GM21360 (cell line): ENCODE measurements around the gene TPMT.
"Not testable (repeated sequence)": the region's sequence is repeated elsewhere in the genome, so short reads cannot be mapped to it uniquely, and the experiment has no call there.

Experiments
- ATAC-seq: cut with Tn5 transposase; IDR thresholded peaks from one replicate; pipeline ENCODE4 v1.9.1; 2021; ENCODE audit warnings: mild to moderate bottlenecking, moderate library complexity; ENCODE audit not compliant: unreplicated experiment

Gene TPMT

DNA sequence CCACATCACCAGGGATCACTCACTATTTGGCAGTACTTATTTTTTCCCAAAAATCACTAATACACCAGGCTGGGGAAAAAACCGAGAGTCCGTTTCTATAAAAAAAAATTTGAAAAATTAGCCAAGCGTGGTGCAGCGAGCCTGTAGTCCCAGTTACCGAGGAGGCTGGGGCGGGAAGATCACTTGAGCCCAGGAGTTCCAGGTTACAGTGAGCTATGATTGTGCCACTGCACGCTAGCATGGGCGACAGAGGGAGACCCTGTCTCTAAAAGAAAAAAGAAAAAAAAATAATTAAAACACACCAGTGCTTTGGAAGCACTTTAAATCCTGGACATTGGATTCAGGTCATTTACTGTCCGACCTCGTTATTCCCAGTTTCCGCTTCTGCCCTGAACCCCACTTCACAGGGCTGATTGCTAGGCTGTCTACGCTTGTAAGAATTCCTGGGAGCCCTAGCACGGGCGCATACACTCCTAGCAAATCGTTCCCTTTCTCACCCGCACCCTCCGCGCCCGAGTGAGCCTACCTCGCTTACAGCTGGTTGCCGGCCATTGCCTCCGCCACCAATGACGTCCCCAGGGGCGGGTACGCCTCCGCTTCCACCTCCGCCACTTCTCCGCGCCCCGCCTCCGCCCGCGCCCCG, at the start of gene TPMT:
TPMT (minus strand) TSS at position 571 of the 643 bp plus-strand sequence. CDS start 5,950 bp downstream, outside the sequence.
- ATAC-seq: peak; percentile 38

DNA sequence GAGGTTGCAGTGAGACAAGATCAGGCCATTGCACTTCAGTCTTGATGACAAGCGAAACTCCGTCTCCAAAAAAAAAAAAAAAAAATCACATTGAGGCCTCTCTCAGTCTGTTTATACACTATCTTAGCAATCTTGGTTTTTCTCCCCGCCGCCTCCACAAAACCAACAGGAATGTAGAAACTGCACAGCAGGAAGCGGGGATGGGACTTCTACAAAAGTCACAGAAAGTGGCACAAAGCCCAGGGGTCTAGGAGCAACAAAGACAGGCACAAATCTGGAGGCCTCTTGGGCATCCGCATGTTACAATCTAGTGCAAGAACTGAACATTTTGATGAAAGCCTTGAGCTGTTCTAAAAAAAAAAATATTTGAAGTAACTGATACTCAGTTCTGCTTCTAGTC, 48.9 kb upstream of the TPMT start:
- ATAC-seq: no peak

- no peak for ATAC-seq
These were observed 37.1 kb upstream of the TPMT start for GRCh38 chr6:18192026-18192425.

GRCh38 chr6:18189196-18189595, 34.3 kb upstream of the TPMT start:
- no peak for ATAC-seq

DNA sequence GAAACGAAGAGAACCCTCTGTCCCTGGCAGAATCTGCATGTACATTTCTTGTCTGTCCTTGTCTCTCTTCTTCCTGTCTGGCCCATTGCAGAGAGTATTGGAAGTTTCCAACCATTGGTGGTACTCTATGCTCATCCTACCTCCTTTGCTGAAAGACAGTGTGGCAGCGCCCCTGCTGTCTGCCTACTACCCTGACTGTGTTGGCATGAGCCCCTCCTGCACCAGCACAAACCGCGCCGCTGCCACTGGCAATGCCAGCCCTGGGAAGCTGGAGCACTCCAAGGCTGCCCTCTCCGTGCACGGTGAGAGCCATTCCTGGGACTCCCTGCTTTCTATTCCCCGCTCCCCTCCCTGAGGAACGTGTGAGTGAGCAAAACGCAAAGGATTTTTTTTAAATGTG, 32.8 kb upstream of the TPMT start:
- no peak for ATAC-seq

DNA sequence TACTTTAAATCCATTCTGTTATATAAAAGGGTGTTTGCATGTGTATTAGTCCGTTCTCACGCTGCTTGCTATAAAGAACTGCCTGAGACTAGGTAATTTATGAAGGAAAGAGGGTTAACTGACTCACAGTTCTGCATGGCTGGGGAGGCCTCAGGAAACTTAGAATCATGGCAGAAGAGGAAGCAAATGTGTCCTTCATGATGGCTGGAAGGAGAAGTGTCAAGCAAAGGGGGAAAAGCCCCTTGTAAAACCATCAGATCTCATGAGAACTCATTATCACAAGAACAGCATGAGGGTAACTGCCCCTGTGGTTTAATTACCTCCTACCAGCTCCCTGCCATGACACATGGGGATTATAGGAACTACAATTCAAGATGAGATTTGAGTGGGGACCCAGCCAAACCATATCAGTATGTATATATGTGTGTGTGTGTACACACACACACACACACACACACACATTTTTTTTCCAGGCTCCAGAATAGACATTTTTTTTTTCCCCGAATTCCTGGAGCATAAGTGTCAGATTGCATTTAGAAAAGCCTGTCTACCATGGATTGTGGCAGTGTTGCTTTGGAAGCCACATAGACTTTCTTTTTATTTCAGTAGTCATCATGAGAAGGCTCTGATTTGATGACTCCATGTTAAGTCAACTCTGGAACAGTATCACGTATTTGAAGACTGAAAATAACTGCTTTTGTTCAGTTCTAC, 31.8 kb upstream of the TPMT start:
- no peak for ATAC-seq

- ATAC-seq: no peak
These were observed 31.2 kb upstream of the TPMT start for GRCh38 chr6:18186033-18186432.

DNA sequence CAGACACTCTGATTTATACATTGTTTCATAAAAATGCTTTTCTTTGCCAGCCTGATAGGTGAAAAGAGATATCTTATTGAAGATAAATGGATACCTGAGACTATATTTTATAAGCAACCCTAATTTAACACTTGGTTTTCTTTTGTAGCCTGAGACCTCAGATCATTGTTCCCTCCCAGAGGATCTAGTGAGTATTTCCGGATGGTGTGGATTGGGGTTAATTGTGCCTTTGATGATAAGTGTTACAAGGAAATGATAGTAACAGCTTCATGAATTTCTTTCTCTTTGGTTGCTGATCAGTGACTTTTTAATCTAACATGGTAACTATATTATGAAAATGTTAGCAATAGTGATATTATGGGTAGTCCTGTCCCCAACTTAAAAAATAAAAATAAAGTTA, 30.7 kb upstream of the TPMT start:
- ATAC-seq: no peak

DNA sequence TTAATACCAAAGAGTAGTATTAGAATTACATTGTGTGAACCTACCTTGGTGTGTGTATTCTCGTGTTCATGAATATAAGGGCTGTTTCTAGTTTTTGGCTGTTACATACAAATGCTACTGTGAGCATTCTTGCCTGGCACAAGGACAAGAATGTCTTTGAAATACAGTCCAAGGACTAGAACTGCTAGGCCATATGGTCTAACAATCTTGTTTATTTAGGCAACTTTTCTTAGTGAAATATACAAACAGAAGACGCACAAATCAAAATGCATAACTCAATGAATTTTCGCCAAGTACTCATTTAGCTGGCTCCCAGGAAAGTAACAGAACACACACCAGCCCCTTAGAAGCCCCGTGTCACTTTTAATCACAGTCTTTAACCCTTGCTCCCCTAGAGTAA, 28.9 kb upstream of the TPMT start:
- no peak for ATAC-seq

DNA sequence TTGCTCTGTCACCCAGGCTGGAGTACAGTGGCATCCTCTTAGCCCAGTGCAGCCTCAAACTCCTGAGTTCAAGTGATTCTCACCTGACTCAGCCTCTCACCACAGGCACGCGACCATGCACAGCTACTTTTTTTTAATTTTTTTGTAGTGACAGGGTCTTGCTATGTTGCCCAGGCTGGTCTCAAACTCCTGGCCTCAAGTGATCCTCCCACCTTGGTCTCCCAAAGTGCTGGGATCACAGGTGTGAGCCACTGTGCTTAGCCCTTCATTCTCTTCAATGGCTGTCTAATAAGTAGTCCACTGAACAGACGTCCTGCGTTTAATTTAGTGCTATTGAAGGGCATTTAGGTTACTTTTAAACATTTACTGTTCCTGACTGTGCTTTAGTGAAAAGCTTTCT, 27.7 kb upstream of the TPMT start:
- ATAC-seq: no peak

- ATAC-seq: no peak
These were observed 25.0 kb upstream of the TPMT start for GRCh38 chr6:18179770-18180356.

DNA sequence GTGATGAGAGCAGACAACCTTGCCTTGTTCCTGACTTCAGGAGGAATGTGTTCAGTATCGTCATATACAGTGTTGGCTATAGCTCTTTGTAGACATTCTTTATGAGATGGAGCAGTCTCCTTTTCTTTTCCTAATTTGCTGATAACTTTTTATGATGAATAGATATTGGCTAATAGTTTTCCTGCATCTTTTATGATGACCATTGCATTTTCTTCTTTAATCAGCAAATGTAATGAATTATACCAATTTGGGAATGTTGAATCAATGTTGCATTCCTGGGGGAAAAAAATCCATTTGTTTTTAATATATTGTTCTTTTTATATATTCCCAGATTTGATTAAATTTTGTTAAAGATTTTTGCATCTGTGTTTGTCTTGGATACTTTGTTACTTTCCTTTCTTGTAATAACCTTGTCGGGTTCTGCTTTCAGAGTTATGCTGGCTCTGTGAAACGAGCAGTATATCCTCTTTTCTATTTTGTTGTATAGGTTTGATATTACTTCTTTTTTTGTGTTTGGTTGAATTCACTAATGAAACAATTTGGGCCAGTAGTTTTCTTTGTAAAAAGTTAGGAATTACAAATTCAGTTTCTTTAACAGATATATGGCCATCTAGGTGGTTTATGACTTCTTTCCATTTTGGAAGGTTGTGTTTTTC, 24.2 kb upstream of the TPMT start:
- ATAC-seq: no peak

GRCh38 chr6:18177286-18177965, 22.5 kb upstream of the TPMT start:
- ATAC-seq: no peak

DNA sequence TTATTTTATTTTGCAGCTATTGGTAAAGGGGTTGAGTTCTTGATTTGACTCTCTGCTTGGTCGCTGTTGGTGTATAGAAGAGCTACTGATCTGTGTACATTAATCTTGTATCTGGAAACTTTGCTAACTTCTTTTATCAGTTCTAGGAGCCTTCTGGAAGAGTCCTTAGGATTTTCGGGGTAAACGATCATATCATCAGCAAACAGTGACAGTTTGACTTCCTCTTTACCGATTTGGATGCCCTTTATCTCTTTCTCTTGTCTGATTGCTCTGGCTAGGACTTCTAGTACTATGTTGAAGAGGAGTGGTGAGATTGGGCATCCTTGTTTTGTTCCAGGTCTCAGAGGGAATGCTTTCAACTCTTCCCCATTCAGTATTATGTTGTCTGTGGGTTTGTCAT, 21.3 kb upstream of the TPMT start:
- ATAC-seq: not testable (repeated sequence)

DNA sequence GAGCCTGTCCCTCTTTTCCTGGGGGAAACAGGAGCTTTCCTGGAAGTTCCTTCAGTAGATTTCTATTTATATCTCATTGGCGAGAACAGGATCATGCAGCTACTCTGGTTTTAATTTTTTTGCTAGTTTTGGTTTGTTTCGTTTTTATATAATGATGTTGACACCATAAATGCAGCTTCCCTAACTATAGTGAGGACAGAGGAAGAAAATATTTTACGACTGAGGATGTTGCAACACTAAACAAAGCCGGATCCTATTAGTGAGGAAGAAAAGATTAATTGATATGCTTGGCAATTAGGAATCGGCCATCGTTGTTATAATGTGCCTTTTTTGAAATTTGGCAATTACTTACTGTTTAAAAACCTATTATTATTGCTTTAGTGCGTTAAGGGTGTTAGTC, 17.0 kb upstream of the TPMT start:
- no peak for ATAC-seq

GRCh38 chr6:18168264-18168663, 13.4 kb upstream of the TPMT start:
- ATAC-seq: no peak

DNA sequence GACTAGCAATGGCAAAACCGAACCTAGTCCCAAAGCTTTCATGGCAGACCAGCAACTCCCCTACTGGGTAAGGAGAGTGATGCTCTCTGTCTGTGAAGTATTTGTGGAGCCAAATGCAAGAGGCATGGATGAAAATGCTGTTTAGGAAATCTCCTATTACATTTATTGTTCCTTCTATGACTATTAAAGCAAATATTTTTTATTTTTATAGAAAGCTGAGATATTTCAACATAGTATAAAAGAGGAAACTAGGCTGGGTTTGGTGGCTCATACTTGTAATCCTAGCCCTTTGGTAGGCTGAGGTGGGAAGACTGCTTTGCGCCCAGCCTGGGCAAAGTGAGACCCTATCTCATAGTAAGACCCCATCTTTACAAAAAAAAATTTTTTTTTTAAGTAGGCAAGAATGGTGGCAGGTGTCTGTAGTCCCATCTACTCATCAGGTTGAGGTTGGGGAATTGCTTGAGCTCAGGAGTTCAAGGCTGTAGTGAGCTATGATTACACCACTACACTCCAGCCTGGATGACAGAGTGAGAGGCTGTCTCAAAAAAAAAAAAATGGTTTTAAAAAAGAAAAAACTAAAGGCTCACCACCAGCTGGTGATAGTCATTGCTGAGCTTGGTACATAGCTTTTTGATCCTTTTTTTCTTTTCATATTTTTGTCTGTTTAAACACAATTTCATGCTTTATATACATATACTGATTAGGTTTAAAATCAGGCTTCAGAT, 11.6 kb upstream of the TPMT start:
- no peak for ATAC-seq

DNA sequence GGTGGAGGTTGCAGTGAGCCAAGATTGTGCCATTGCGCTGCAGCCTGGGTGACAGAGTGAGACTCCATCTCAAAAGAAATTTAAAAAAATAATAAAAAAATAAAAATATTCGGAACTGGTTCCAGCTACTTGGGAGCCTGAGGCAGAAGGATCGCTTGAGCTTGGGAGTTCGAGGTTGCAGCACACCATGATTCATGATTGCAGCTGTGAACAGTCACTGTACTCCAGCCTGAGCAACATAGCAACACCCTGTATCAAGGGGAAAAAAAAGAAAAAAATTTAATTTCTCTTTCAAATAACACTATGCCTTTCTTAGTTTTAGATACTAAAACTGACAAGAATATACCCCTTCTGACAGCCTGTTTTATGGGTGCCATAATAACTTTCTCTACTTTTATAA, 10.9 kb upstream of the TPMT start:
- no peak for ATAC-seq

- ATAC-seq: no peak
These were observed 7.5 kb upstream of the TPMT start for GRCh38 chr6:18162401-18162800.

DNA sequence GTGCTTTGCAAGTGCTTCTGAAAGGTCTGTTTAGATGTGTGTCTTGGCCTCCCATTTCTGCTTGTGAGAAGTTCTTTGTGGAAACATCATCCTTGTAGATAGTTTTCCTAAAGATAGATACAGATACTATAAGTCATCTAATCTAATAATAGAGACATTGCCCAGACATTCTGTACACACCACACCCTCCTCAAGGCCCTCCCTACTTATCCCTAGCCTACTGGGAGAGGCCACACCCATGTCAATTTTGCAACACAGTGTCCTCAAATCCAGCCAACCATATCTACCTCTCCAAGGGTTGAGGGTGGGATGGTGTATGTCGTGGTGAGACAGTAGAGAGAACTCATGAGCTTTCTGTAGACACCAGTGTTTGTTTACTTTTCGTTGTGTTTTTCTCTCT, 6.6 kb upstream of the TPMT start:
- no peak for ATAC-seq

DNA sequence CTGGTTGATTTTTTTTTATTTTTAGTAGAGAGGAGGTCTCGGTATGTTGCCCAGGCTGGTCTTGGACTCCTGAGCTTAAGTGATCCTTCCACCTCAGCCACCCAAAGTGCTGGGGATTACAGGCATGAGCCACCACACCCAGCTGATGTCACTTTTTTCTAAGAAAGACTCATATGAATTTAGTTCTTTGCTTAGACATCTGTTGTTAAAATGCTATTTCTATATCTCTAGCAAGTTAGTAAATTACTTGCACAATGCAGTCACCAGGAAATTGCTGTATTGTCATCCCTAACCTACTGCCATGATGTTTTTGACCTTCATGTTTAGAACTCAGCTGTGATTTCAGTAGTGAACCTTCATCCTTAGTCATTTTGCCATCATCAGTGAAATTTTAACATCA, 6.0 kb upstream of the TPMT start:
- no peak for ATAC-seq
